ENCODE data around the gene IVNS1ABP.
A peak's percentile ranks its signal among the peaks of the same experiment; 100 is the strongest.

Gene IVNS1ABP

DNA sequence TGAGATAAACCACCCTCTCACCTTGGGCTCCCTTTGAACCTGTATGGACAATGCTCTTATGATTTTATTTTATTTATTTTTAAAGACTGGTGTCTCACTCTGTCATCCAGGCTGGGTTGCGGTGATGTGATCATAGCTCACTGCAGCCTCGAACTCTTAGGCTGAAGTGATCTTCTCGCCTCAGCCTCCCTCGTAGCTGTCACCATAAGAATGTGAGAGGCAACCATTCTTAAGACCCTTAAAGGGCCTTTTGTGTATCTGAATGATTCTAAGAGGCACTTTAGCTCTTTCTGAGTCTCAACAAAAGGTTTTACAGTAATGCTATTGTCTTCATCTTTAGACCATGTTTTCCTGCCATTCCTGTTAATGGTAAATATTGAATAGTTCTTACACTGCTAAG is 67.0 kb downstream of the IVNS1ABP start:
- TF ChIP-seq, protein P1, sequence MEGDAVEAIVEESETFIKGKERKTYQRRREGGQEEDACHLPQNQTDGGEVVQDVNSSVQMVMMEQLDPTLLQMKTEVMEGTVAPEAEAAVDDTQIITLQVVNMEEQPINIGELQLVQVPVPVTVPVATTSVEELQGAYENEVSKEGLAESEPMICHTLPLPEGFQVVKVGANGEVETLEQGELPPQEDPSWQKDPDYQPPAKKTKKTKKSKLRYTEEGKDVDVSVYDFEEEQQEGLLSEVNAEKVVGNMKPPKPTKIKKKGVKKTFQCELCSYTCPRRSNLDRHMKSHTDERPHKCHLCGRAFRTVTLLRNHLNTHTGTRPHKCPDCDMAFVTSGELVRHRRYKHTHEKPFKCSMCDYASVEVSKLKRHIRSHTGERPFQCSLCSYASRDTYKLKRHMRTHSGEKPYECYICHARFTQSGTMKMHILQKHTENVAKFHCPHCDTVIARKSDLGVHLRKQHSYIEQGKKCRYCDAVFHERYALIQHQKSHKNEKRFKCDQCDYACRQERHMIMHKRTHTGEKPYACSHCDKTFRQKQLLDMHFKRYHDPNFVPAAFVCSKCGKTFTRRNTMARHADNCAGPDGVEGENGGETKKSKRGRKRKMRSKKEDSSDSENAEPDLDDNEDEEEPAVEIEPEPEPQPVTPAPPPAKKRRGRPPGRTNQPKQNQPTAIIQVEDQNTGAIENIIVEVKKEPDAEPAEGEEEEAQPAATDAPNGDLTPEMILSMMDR (conservative IDR thresholded peaks at IDR 0.05), result no peak
- peak overlapping the region; percentile 15; the same call in 1 of the 2 replicates for H3K27ac ChIP-seq

GRCh38 chr1:185249563-185249962 is 67.5 kb downstream of the IVNS1ABP start:
- TF ChIP-seq, protein P1 (conservative IDR thresholded peaks at IDR 0.05), result no peak
- H3K27ac ChIP-seq, result peak overlapping the region; percentile 15; the same call in 1 of the 2 replicates

All from VCaP (cell line).